Measurements from ENCODE around the gene SEMA6D.

DNA sequence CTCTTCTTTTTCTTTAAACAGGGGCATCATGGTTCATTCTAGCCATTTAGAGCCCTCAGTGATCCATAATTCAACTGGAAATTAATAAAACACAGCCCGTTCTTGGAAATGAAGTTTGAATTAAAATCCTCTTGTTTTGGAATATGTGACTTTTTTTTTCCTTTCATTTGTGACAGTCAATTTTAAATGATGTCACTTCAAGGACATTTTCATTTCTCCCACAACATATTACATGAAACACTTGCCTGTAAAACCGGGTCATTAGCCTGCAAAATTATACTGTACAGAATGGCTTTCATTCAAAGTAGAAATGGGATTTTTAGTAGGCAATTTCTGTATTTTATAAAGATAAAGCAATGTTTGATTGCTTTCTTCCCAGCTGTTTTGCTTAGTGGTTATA is 789 bp upstream of the SEMA6D start:
- TF ChIP-seq, protein P1, sequence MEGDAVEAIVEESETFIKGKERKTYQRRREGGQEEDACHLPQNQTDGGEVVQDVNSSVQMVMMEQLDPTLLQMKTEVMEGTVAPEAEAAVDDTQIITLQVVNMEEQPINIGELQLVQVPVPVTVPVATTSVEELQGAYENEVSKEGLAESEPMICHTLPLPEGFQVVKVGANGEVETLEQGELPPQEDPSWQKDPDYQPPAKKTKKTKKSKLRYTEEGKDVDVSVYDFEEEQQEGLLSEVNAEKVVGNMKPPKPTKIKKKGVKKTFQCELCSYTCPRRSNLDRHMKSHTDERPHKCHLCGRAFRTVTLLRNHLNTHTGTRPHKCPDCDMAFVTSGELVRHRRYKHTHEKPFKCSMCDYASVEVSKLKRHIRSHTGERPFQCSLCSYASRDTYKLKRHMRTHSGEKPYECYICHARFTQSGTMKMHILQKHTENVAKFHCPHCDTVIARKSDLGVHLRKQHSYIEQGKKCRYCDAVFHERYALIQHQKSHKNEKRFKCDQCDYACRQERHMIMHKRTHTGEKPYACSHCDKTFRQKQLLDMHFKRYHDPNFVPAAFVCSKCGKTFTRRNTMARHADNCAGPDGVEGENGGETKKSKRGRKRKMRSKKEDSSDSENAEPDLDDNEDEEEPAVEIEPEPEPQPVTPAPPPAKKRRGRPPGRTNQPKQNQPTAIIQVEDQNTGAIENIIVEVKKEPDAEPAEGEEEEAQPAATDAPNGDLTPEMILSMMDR (IDR thresholded peaks at IDR 0.05): no peak
- no peak for TF ChIP-seq POLR2A (IDR thresholded peaks at IDR 0.05)

Data from sigmoid colon (tissue), 3 donors.